Activated CD4-positive, CD25-positive, alpha-beta regulatory T cell treated with anti-CD3 and anti-CD28 coated beads, Interleukin-2, amount 50 U/mL, for 16 hours (primary cell): Measurements from ENCODE around the gene EFCAB9.
"Not testable (repeated sequence)": the region's sequence is repeated elsewhere in the genome, so short reads cannot be mapped to it uniquely, and the experiment has no call there.

Experiments used
- DNase-seq: peaks from one replicate; pipeline ENCODE4 v3.0.0-alpha.2; 2020; ENCODE audit warnings: low read depth, low spot score

Gene EFCAB9

GRCh38 chr5:172193872-172194271, at the start of gene EFCAB9:
Gene EFCAB9 (plus strand): TSS chr5:172194172. CDS start chr5:172194173, 1 bp downstream.
- DNase-seq = no peak

- DNase-seq = no peak
These were observed 49.6 kb upstream of the EFCAB9 start for GRCh38 chr5:172144291-172144815.

- DNase-seq = no peak
These were observed 48.8 kb upstream of the EFCAB9 start for GRCh38 chr5:172144931-172145869.

- DNase-seq = no peak
These were observed 47.9 kb upstream of the EFCAB9 start for GRCh38 chr5:172145870-172146747.

GRCh38 chr5:172146748-172147092, 47.3 kb upstream of the EFCAB9 start:
- DNase-seq = no peak

- no peak for DNase-seq
These were observed 46.1 kb upstream of the EFCAB9 start for GRCh38 chr5:172147857-172148256.

GRCh38 chr5:172148381-172148780, 45.6 kb upstream of the EFCAB9 start:
- DNase-seq = no peak

- DNase-seq = no peak
These were observed 44.9 kb upstream of the EFCAB9 start for GRCh38 chr5:172149073-172149472.

GRCh38 chr5:172149481-172149880, 44.5 kb upstream of the EFCAB9 start:
- not testable (repeated sequence) for DNase-seq

GRCh38 chr5:172150514-172151425, 43.2 kb upstream of the EFCAB9 start:
- DNase-seq = no peak

- no peak for DNase-seq
These were observed 42.2 kb upstream of the EFCAB9 start for GRCh38 chr5:172151661-172152210.

GRCh38 chr5:172153695-172154094, 40.3 kb upstream of the EFCAB9 start:
- DNase-seq = no peak

GRCh38 chr5:172155101-172155500, 38.9 kb upstream of the EFCAB9 start:
- not testable (repeated sequence) for DNase-seq

- DNase-seq = no peak
These were observed 37.4 kb upstream of the EFCAB9 start for GRCh38 chr5:172156541-172156994.

GRCh38 chr5:172159016-172159415, 35.0 kb upstream of the EFCAB9 start:
- no peak for DNase-seq

- no peak for DNase-seq
These were observed 33.5 kb upstream of the EFCAB9 start for GRCh38 chr5:172160506-172160905.

- DNase-seq = no peak
These were observed 31.5 kb upstream of the EFCAB9 start for GRCh38 chr5:172162323-172162986.

GRCh38 chr5:172162987-172163343, 31.0 kb upstream of the EFCAB9 start:
- DNase-seq = no peak

- no peak for DNase-seq
These were observed 30.6 kb upstream of the EFCAB9 start for GRCh38 chr5:172163346-172163745.

GRCh38 chr5:172164769-172165212, 29.2 kb upstream of the EFCAB9 start:
- DNase-seq = no peak
